Mucosa of descending colon (tissue), 3 donors: ENCODE results near the gene SLCO1A2. TPM values are rescaled to one million over a fixed set of nuclear protein-coding genes. Genes with fewer than 3 reads are reported as not detected.

Experiments
- ATAC-seq: fragments of 200-7000 bp; cut with Tn5 transposase; one replicate; pipeline ENCODE4 v1.9.1; 2020; ENCODE audit warnings: mild to moderate bottlenecking, moderate library complexity
- DNase-seq, 3 donors: peaks; one replicate each; pipeline ENCODE4 v3.0.0-alpha.2; 2020
- H3K36me3 ChIP-seq: fragments of 200-600 bp; one replicate; pipeline ENCODE4 v1.8.0; 2021; ENCODE audit warnings: low read depth, mild to moderate bottlenecking
- H3K4me1 ChIP-seq: fragments of 200-600 bp; one replicate; pipeline ENCODE4 v1.8.0; 2021; ENCODE audit warnings: low read depth, mild to moderate bottlenecking
- H3K4me3 ChIP-seq: fragments of 200-600 bp; one replicate; pipeline ENCODE4 v1.8.0; 2021; ENCODE audit warnings: mild to moderate bottlenecking
- H3K9me3 ChIP-seq: fragments of 200-600 bp; one replicate; pipeline ENCODE4 v1.8.0; 2021; ENCODE audit warnings: mild to moderate bottlenecking
- intact Hi-C, 2 donors: fragments of 100-400 bp; cut with DNase I in 1 of 2; cut with micrococcal nuclease in 1 of 2; formaldehyde crosslinking; loops; one replicate each; pipeline versions ENCODE4 v1.11.0 to v1.11.1; 2022; cut with DNase I, micrococcal nuclease
- total RNA-seq, 3 donors: library from RNA; stranded (reverse); fragmentation: NEBNext Ultra II Directional in 2 of 3; extraction: Animal tissue kit (Norgen Biotek cat#: 25700) in 2 of 3; gene quantifications; one replicate each; pipeline versions ENCODE4 v1.2.1 to v1.2.4, GENCODE V29; 2021 to 2023
- TF ChIP-seq, protein P1 (sequence below): fragments of 200-600 bp; IDR thresholded peaks from one replicate; pipeline ENCODE4 v1.8.0; 2022; ENCODE audit warnings: antibody characterized with exemption, mild to moderate bottlenecking
- donor health status: DM: no; HTN: no; CAD: no; lungs with moderate emphysema.
- donor health status: DM: no; HTN: no; CAD: no.
- donor health status: DM: no; HTN: yes; CAD: no.

SLCO1A2 gene
- total RNA-seq, 3 donors from 2014 or later, result not detected

DNA sequence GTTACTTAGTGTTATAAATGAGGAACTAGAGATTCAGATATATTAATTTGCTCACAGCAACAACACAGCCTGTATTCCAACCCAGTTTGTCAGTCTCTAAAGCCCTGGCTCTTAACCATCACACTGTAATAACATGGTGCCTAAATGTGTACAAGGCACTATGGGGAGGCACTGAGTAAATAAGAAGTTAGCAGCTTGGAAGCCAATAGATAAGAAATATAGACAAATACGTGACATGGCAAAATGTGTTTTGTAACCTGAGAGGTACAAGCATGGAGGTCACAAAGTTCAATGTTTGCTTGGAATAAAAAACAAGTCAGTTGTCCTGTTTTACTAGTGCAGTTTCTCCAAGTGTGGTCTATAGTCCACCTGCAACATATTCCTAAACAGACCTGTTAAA is 16.3 kb upstream of the SLCO1A2 start:
- DNase-seq (no peak), ATAC-seq (no peak)
- intact Hi-C loops, result no loop called here
- Histone ChIP-seq H3K4me1 (no peaks in the 10 kb centered on the region), H3K36me3 (no peaks in the 10 kb centered on the region), H3K4me3 (no peak overlapping the region), H3K9me3 (no peaks in the 10 kb centered on the region)
- TF ChIP-seq, protein P1, sequence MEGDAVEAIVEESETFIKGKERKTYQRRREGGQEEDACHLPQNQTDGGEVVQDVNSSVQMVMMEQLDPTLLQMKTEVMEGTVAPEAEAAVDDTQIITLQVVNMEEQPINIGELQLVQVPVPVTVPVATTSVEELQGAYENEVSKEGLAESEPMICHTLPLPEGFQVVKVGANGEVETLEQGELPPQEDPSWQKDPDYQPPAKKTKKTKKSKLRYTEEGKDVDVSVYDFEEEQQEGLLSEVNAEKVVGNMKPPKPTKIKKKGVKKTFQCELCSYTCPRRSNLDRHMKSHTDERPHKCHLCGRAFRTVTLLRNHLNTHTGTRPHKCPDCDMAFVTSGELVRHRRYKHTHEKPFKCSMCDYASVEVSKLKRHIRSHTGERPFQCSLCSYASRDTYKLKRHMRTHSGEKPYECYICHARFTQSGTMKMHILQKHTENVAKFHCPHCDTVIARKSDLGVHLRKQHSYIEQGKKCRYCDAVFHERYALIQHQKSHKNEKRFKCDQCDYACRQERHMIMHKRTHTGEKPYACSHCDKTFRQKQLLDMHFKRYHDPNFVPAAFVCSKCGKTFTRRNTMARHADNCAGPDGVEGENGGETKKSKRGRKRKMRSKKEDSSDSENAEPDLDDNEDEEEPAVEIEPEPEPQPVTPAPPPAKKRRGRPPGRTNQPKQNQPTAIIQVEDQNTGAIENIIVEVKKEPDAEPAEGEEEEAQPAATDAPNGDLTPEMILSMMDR, result no peak

DNA sequence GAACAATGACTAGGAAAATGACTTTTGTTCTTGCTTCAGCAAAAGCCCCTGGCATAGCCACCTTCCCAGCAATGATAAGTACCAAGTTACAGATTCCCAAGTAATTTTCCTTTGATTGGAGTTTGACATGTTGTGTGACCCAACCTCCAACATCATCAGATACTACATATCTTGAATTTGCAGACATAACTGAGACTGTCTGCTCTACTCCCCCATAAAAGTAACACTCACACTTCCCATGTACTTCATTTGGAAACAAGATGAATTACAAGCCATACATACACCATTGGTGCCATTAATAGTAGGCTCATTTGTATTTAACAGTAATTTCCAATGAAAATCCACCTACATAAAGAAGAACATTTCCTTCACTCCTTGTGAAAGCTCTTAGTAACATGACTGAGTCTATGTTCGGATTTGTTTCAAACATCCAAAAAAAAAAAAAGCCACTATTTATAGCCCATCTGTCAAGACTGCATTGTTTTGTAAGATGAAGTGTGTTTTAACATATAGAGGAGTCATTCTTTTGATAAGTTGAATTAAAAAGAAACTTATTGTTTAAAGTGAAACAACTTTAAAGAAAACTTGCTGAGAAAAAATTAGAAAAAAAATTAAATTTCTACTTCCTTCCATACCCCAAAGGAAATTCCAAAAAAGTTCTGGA is 12.0 kb upstream of the SLCO1A2 start:
- H3K9me3 ChIP-seq, result no peaks in the 10 kb centered on the region
- H3K4me3 ChIP-seq, result no peak overlapping the region
- intact Hi-C loops, result no loop called here
- ATAC-seq (no peak), DNase-seq (no peak)
- H3K36me3 ChIP-seq, result no peaks in the 10 kb centered on the region
- TF ChIP-seq, protein P1, result no peak
- no peaks in the 10 kb centered on the region for H3K4me1 ChIP-seq

DNA sequence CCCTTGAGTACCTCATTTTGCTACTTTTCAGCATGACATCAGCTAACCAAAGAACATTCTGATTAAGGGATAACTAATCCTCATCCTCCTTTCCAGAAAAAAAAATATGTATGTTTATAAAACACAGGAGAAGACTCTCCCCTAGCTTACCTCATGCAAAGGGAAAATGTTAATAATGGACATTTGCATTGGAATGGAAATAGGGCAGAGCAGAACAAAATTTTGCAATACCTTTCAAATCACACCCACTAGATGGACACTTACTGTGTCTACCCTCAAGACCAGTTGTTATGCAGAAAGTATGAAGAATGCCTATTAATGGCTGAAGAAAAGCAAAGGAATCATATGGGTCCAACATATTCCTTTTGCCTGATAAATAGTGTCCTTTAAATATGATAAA is 8.9 kb upstream of the SLCO1A2 start:
- H3K4me3 ChIP-seq, result no peak overlapping the region
- no peaks in the 10 kb centered on the region for H3K4me1 ChIP-seq
- intact Hi-C loops, result no loop called here
- no peak for ATAC-seq
- no peaks in the 10 kb centered on the region for H3K36me3 ChIP-seq
- DNase-seq, result no peak
- no peaks in the 10 kb centered on the region for H3K9me3 ChIP-seq
- TF ChIP-seq, protein P1, result no peak

GRCh38 chr12:21341769-21342168 is 7.1 kb upstream of the SLCO1A2 start:
- no peaks in the 10 kb centered on the region for H3K36me3 ChIP-seq
- no peaks in the 10 kb centered on the region for H3K4me1 ChIP-seq
- ATAC-seq, result no peak
- DNase-seq, result no peak
- H3K9me3 ChIP-seq, result no peaks in the 10 kb centered on the region
- intact Hi-C loops, result no loop called here
- H3K4me3 ChIP-seq, result no peak overlapping the region
- TF ChIP-seq, protein P1, result no peak

GRCh38 chr12:21340403-21340802 is 5.7 kb upstream of the SLCO1A2 start:
- Histone ChIP-seq H3K36me3 (no peaks in the 10 kb centered on the region), H3K4me3 (no peak overlapping the region), H3K4me1 (no peaks in the 10 kb centered on the region), H3K9me3 (no peaks in the 10 kb centered on the region)
- intact Hi-C loops, result no loop called here
- DNase-seq (no peak), ATAC-seq (no peak)
- TF ChIP-seq, protein P1, result no peak

- ATAC-seq, result no peak
- Histone ChIP-seq H3K36me3 (no peaks in the 10 kb centered on the region), H3K4me3 (no peak overlapping the region), H3K4me1 (no peaks in the 10 kb centered on the region), H3K9me3 (no peaks in the 10 kb centered on the region)
- intact Hi-C loops, result no loop called here
- TF ChIP-seq, protein P1, result no peak
- no peak for DNase-seq
These were observed 5.2 kb upstream of the SLCO1A2 start for GRCh38 chr12:21339921-21340320.
